GM18519 (cell line): ENCODE results near the gene TUBB6.

ENCODE experiments used
- ATAC-seq: cut with Tn5 transposase; IDR thresholded peaks from one replicate; pipeline ENCODE4 v1.9.1; 2021; ENCODE audit warnings: mild to moderate bottlenecking, moderate library complexity; ENCODE audit not compliant: unreplicated experiment, low FRiP score

Gene TUBB6

GRCh38 chr18:12290086-12290485 lies 18.0 kb upstream of the TUBB6 start:
- no peak for ATAC-seq

GRCh38 chr18:12291161-12291560 lies 16.9 kb upstream of the TUBB6 start:
- ATAC-seq, result no peak

- ATAC-seq, result no peak
Measured at GRCh38 chr18:12291690-12292089, 16.4 kb upstream of the TUBB6 start.

- no peak for ATAC-seq
Measured at GRCh38 chr18:12293831-12294230, 14.2 kb upstream of the TUBB6 start.

- ATAC-seq, result no peak
Measured at GRCh38 chr18:12295389-12296086, 12.5 kb upstream of the TUBB6 start.

- ATAC-seq, result no peak
Measured at GRCh38 chr18:12296087-12296403, 12.0 kb upstream of the TUBB6 start.

GRCh38 chr18:12296457-12296856 lies 11.6 kb upstream of the TUBB6 start:
- ATAC-seq, result no peak

- no peak for ATAC-seq
Measured at GRCh38 chr18:12299862-12300261, 8.2 kb upstream of the TUBB6 start.

- ATAC-seq, result no peak
Measured at GRCh38 chr18:12301263-12302005, 6.6 kb upstream of the TUBB6 start.

- no peak for ATAC-seq
Measured at GRCh38 chr18:12302391-12303147, 5.5 kb upstream of the TUBB6 start.

GRCh38 chr18:12304351-12305210 lies 3.5 kb upstream of the TUBB6 start:
- ATAC-seq, result no peak

GRCh38 chr18:12305211-12305610 lies 2.8 kb upstream of the TUBB6 start:
- ATAC-seq, result no peak

GRCh38 chr18:12305930-12306629 lies 2.0 kb upstream of the TUBB6 start:
- ATAC-seq, result no peak

- no peak for ATAC-seq
Measured at GRCh38 chr18:12306752-12307700, 1.0 kb upstream of the TUBB6 start.

GRCh38 chr18:12308386-12309100 lies 502 bp downstream of the TUBB6 start:
- no peak for ATAC-seq

- no peak for ATAC-seq
Measured at GRCh38 chr18:12309683-12310198, 1.7 kb downstream of the TUBB6 start.

- no peak for ATAC-seq
Measured at GRCh38 chr18:12310762-12311161, 2.7 kb downstream of the TUBB6 start.

GRCh38 chr18:12312976-12313375 lies 4.9 kb downstream of the TUBB6 start:
- no peak for ATAC-seq
